Keratinocyte (primary cell): ENCODE results near the gene TTC22. TPM values are rescaled to one million over a fixed set of nuclear protein-coding genes. Genes with fewer than 3 reads are reported as not detected.

Source experiments
- DNase-seq: peaks from one replicate; pipeline ENCODE4 v3.0.0-alpha.2; 2011; ENCODE audit warnings: low read depth, missing footprints, low spot score
- FAIRE-seq: peaks from 2 replicates; lab custom pipeline; 2011; peaks lifted over from hg19 to GRCh38; lab: Jason Lieb, UNC
- H2AFZ ChIP-seq: 2 replicates; pipeline ENCODE4 v1.6.0; 2012; ENCODE audit warnings: low read length, control low read depth, inconsistent platforms; ENCODE audit not compliant: control insufficient read depth
- H3K27ac ChIP-seq: 2 replicates; pipeline ENCODE4 v1.5.1; 2011; ENCODE audit warnings: low read length; ENCODE audit not compliant: control insufficient read depth, insufficient read depth
- H3K27me3 ChIP-seq: 3 replicates; pipeline ENCODE4 v1.6.0; 2011; ENCODE audit warnings: low read length; ENCODE audit not compliant: control insufficient read depth, insufficient read depth; ENCODE audit errors: extremely low read depth
- H3K36me3 ChIP-seq, 2 experiments: 2 replicates in 1 of 2; 3 replicates in 1 of 2; pipeline ENCODE4 v1.5.1; 2011; ENCODE audit warnings: low read length in 2 of 2, mild to moderate bottlenecking in 1 of 2; ENCODE audit not compliant: control insufficient read depth in 2 of 2, insufficient read depth in 2 of 2; ENCODE audit errors: extremely low read depth in 1 of 2
- H3K4me1 ChIP-seq: 3 replicates; pipeline ENCODE4 v1.5.1; 2011; ENCODE audit warnings: low read length; ENCODE audit not compliant: control insufficient read depth, insufficient read depth; ENCODE audit errors: extremely low read depth
- H3K4me2 ChIP-seq: 3 replicates; pipeline ENCODE4 v1.6.0; 2011; ENCODE audit warnings: low read depth, low read length; ENCODE audit not compliant: control insufficient read depth, insufficient read depth; ENCODE audit errors: extremely low read depth
- H3K4me3 ChIP-seq, 3 experiments: fragments of 200-600 bp in 1 of 3; sonication (generic) in 1 of 3; 2 replicates in 2 of 3; 3 replicates in 1 of 3; pipeline ENCODE4 v1.5.1; 2011 to 2016; ENCODE audit warnings: low read length in 3 of 3, mild to moderate bottlenecking in 3 of 3, control low read depth in 2 of 3, inconsistent platforms in 1 of 3, low read depth in 1 of 3, mixed read lengths in 1 of 3, mixed run types in 1 of 3, moderate library complexity in 1 of 3; ENCODE audit not compliant: control insufficient read depth in 2 of 3, insufficient read depth in 2 of 3; ENCODE audit errors: extremely low read depth in 1 of 3
- H3K79me2 ChIP-seq: 2 replicates; pipeline ENCODE4 v1.6.0; 2012; ENCODE audit warnings: low read length; ENCODE audit not compliant: control insufficient read depth, insufficient read depth
- H3K9ac ChIP-seq: 3 replicates; pipeline ENCODE4 v1.6.0; 2011; ENCODE audit warnings: low read length; ENCODE audit not compliant: control insufficient read depth, insufficient read depth; ENCODE audit errors: extremely low read depth
- H3K9me1 ChIP-seq: 3 replicates; pipeline ENCODE4 v1.6.0; 2011; ENCODE audit warnings: low read length; ENCODE audit not compliant: control insufficient read depth, insufficient read depth; ENCODE audit errors: extremely low read depth
- H3K9me3 ChIP-seq: 2 replicates; pipeline ENCODE4 v1.5.1; 2012; ENCODE audit warnings: low read depth, low read length; ENCODE audit not compliant: control insufficient read depth
- H4K20me1 ChIP-seq: 3 replicates; pipeline ENCODE4 v1.6.0; 2011; ENCODE audit warnings: low read length; ENCODE audit not compliant: control insufficient read depth, insufficient read depth; ENCODE audit errors: extremely low read depth
- CTCF ChIP-seq, 3 experiments: IDR thresholded peaks in 1 of 3; conservative IDR thresholded peaks in 1 of 3; optimal IDR thresholded peaks in 1 of 3; 2 replicates in 2 of 3; 3 replicates in 1 of 3; pipeline versions ENCODE3 to v1.5.1; 2011; ENCODE audit warnings: low read length in 3 of 3, mild to moderate bottlenecking in 3 of 3, moderate library complexity in 2 of 3, control low read depth in 1 of 3, inconsistent platforms in 1 of 3; ENCODE audit not compliant: insufficient read depth in 2 of 3; ENCODE audit errors: extremely low read depth in 1 of 3
- EZH2 ChIP-seq: IDR thresholded peaks from one replicate; pipeline ENCODE4 v1.6.1; 2012; ENCODE audit warnings: inconsistent platforms, mild to moderate bottlenecking, low read length, moderate library complexity
- dilution Hi-C: fragments of 300-500 bp; cut with MboI; formaldehyde crosslinking; loops from one replicate; pipeline ENCODE4 v1.7.0; 2020; ENCODE audit warnings: low sequenced_read_pairs; ENCODE audit not compliant: extremely low pct_ligation_motif_present
- polyA plus RNA-seq, 5 experiments: library from polyadenylated mRNA; depleted of rRNA in 3 of 5; stranded (reverse) in 3 of 5; stranded (forward) in 1 of 5; unstranded in 1 of 5; fragments of >200 nt; gene quantifications; 1 replicate in 1 of 5; 2 replicates in 3 of 5; 3 replicates in 1 of 5; pipeline versions ENCODE4 v1.2.1 to v1.2.3, GENCODE V29; 2011 to 2012; ENCODE audit warnings: missing spikeins in 2 of 5, low read depth in 1 of 5, low replicate concordance in 1 of 5

The TTC22 gene
- polyA plus RNA-seq, 1 donor (not counting 4 experiments of a cell fraction or from before 2014, with no cell fraction given): 5.1 TPM

GRCh38 chr1:54844564-54844963 lies 43.4 kb upstream of the TTC22 start:
- Histone ChIP-seq H3K9me1 (no peaks in the 10 kb centered on the region), H2AFZ (no peak overlapping the region), H3K4me3 (no peak overlapping the region), H3K27ac (no peak overlapping the region), H3K9me3 (no peaks in the 10 kb centered on the region), H3K79me2 (no peaks in the 10 kb centered on the region), H3K9ac (no peak overlapping the region), H3K4me1 (peaks cover 4% of the 10 kb centered on the region), H3K4me2 (no peak overlapping the region), H3K27me3 (no peaks in the 10 kb centered on the region), H4K20me1 (peaks cover 3% of the 10 kb centered on the region), H3K36me3 (peaks cover 6 to 17% of the 10 kb centered on the region in 2 experiments)
- TF ChIP-seq CTCF (optimal IDR thresholded peaks at IDR 0.05 in 1 of 3, IDR thresholded peaks at IDR 0.05 in 1 of 3, conservative IDR thresholded peaks at IDR 0.05 in 1 of 3; ENCODE audit: extremely low read depth in 1 of 3, insufficient read depth in 2 of 3, low read length in 3 of 3) (no peak), EZH2 (no peak)
- dilution Hi-C loops: no loop called here
- FAIRE-seq (no peak), DNase-seq (no peak)

DNA sequence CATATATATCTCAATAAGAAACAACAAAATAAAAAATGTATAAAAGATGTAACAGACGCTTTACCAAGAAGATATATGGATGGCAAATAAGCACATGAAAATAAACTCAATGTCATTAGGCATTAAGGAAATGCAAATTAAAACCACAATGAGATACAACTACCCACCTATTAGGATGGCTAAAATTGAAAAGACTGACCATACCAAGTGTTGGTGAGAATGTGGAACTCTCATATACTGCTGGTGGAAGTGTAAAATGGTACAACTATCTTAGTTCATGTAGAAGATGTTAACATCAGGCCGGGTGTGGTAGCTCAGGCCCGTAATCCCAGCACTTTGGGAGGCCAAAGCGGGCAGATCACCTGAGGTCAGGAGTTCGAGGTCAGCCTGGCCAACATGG lies 42.3 kb upstream of the TTC22 start:
- Histone ChIP-seq H3K4me1 (peaks cover 7% of the 10 kb centered on the region), H3K79me2 (no peaks in the 10 kb centered on the region), H3K36me3 (peaks cover 2 to 6% of the 10 kb centered on the region in 2 experiments), H3K9me3 (no peaks in the 10 kb centered on the region), H3K27ac (no peak overlapping the region), H4K20me1 (no peaks in the 10 kb centered on the region), H3K27me3 (no peaks in the 10 kb centered on the region), H3K4me3 (no peak overlapping the region), H2AFZ (no peak overlapping the region), H3K4me2 (no peak overlapping the region), H3K9me1 (no peaks in the 10 kb centered on the region), H3K9ac (no peak overlapping the region)
- dilution Hi-C loops: no loop called here
- FAIRE-seq (no peak), DNase-seq (no peak)
- TF ChIP-seq CTCF (optimal IDR thresholded peaks at IDR 0.05 in 1 of 3, IDR thresholded peaks at IDR 0.05 in 1 of 3, conservative IDR thresholded peaks at IDR 0.05 in 1 of 3; ENCODE audit: extremely low read depth in 1 of 3, insufficient read depth in 2 of 3, low read length in 3 of 3) (no peak), EZH2 (no peak)
